Medulla oblongata (tissue), 1 donor: ENCODE results near the gene ZNF710.

Experiments used
- DNase-seq: peaks from one replicate; pipeline ENCODE4 v3.0.0-alpha.2; 2015; ENCODE audit errors: extremely low spot score

The ZNF710 gene

DNA sequence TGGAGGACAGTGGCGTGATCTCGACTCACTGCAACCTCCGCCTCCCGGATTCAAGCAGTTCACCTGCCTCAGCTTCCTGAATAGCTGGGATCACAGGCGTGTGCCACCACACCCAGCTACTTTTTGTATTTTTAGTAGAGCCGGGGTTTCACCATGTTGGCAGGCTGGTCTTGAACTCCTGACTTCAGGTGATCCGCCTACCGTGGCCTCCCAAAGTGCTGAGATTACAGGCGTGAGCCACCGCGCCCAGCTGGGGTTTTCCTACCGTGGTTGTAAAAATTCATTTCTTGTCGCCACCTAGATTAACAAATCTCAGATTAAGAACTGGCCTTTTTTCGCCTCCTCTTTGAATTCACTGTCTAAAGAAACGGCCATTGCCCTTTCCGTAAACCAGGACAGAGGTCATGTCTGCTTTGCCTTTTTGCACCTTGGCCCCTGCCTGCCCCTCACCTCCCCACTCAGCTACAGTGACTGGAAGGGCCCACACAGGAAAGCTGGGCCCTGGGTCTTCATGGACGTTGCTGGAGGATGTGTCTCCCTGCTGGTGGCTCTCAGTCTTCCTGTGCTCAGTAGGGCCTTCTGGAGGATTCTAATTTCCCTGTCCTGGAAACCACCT lies 17.2 kb downstream of the ZNF710 start:
- DNase-seq = no peak

DNA sequence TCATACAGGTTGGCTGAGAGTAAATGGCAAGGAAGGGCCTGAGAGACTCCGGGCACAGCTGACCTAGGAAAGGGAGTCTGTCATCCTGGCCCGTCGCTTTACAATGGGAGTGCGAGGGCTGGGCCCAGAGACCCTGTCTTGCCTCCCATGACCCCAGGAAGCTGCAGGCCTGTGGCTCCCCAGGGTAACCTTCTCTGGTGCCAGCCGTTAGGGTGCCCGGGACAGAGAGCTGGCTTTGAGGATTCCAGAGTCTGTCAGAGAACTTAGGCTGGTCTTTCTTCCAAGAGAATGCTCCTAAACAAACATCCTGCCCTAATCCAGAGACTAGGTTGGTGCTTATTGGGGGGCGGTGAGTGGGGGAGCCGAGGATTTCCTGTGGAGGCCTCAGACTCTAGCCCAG lies 18.5 kb downstream of the ZNF710 start:
- no peak for DNase-seq

DNA sequence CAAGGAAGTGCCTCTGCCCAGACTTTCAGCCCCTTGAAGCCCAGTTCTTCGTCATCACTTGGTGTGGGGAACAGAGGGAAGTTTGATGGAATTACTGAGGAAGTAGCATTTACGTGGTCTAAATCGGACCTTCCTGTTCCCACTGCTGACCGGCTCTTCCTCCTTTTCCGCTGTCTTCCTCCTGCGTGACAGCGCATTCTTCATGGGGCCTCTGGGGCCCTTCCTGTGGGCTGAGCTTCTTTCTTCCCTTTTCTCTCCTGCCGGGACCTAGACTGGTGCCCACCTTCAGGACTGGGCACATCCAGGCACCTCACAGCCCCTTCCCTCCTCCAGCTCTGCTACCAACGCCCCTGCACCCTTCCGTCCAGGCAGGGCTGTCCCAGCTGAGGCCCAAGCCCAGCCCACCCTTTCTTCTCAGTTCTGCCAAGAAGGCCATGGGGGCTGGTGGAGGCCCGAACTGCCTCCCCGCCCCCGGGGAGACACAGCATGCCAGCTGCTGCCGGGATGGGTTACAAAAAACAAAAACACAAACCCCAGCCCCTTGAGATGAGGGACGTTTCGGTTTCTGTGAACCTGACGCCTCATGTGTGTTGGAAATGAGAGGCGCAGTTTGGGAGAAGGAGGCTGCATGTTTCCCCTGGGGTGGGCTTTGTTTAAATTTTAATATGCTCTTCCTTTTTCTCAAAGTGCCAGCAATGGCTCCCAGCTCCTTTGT lies 19.1 kb downstream of the ZNF710 start:
- peak; percentile 80 for DNase-seq

DNA sequence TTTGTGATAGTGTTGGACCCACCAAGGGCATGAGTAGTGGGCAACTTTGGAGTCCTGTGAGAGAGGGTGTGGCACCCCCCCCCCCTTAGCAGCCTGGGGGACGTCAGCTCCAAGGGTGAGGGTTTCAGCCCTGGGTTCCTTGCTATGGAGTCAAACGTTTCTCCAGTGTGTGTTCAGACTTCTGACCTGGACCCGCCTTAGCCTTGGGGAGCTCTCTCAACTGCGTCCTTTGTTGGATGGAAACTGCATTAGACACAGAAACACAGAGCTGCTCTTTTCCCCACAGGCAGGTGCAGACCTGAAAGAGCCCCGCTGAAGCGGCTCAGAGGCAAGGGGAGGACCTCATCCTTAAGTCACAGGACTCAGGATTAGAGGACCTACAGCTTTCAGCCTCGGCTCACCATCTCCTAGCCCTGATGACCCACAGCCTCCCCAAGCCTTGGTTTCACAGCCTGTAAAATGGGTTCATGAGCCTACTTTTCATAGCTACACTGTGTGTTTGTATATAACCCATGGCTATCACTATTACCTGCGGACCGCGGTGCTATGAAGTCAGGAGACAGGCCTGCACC lies 19.9 kb downstream of the ZNF710 start:
- DNase-seq = no peak

DNA sequence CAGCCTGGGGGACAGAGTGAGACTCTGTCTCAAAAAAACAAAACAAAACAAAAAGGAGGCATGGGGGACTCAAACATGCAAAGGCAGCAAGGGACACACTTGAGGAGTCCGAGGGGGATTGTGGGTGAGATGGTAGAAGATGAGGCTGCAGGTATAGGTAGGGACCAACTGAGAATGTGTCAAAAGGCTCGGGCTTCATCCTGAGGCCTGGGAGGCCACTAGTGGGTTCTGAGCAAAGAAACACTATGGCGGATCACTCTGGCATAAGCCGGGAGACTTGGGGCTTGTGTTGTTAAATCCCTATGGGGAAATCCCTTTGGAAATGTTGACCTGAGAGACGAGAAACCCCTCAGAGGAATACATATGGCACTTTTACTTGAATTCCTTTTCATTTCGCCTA lies 21.2 kb downstream of the ZNF710 start:
- DNase-seq = no peak

DNA sequence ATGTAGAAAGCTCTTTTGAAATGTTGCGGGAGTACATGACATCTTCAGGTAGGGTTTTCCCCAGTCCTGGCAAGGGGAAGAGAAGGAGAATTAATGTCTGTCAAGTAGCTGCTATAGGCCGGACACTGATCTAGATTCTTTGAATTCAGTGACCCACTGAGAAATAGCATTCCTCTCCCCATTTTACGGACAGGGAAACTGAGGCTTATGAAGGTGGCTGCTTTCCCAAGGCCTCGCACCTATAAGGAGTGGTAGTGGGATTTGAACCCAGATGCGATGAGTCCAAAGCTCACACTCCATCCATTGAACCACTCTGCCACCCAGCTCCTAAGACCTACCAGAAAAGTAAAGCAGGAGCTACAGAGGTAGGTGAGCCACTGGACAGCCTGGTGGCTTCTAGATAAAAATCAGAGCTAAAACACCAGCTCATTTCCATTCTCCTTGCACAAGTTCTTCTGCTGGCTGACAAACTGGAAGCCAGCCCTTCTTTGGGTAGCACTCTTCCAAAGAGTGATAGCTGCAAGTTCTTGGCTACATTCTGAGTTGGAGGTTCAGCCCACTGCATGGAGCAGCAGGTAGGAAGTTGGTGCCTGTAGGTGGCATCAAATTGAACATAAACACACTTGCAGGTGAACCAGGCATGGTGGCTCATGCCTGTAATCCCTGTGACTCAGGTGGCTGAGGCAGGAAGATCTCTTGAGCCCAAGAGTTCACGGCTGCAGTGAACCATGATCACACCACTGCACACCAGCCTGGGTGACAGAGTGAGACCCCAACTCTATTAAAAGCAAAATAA lies 22.0 kb downstream of the ZNF710 start:
- no peak for DNase-seq

- no peak for DNase-seq
These were observed 23.3 kb downstream of the ZNF710 start for GRCh38 chr15:90024406-90024805.

DNA sequence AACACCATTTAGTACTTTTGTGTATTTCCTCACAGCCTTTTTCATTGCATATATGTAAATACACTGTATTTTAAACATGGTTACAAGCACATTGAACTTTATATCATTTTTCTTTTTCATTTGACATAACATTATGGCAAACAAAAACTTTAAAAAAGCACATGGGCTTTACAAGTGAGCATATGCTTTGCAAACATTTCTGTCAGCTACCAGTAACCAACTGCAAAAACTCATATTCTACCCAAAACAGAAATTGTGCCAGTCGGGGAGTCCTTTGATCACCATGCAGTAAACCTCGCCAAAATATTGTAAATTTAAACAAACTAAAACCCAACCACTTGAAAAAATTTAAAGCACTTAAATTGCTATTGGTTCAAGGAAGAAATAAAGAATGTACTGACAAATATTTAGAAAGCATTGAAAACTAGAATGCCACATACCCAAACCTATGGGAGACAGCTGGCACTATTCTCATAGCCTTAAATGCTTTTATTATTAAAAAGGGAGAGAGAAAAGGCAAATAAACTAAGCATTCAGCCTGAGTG lies 24.4 kb downstream of the ZNF710 start:
- no peak for DNase-seq

GRCh38 chr15:90028376-90028944 lies 27.3 kb downstream of the ZNF710 start:
- no peak for DNase-seq

DNA sequence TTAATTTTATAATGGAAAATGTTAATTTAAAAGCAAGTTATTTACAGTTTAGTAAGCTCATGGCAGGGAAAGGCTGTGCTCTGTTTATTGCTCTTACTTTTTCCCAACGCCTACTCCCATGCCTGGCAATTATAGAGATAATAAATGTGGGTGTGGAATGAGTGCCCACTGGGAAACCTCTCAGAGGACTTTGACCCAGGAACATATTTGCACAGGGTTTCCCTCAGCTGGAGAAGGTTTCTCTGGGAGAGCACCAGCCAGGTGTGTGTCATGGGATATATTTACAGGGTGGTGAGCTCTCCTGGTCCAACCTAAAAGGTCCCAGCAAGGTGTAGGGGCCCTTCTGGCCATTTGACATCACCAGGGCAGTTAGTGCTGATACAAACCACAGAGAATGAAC lies 27.9 kb downstream of the ZNF710 start:
- no peak for DNase-seq

DNA sequence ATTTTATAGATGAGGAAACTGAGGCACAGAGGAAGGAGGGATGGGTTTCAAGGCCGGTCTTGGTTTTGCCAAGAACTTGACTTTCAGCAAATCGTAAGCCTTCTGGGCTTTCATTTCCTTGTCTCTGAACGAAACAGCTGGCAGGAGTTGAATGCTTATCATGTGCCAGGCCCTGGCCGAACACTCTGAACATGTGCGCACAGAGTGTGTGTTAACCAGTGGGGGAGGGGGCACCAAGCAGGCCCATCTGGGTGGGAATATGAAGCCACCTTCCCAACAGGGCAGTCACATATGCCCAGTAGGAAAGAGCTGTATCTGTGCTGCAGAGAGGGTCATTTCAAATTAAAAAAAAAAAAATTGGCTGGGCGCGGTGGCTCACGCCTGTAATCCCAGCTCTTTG lies 29.3 kb downstream of the ZNF710 start:
- DNase-seq = peak; percentile 41

DNA sequence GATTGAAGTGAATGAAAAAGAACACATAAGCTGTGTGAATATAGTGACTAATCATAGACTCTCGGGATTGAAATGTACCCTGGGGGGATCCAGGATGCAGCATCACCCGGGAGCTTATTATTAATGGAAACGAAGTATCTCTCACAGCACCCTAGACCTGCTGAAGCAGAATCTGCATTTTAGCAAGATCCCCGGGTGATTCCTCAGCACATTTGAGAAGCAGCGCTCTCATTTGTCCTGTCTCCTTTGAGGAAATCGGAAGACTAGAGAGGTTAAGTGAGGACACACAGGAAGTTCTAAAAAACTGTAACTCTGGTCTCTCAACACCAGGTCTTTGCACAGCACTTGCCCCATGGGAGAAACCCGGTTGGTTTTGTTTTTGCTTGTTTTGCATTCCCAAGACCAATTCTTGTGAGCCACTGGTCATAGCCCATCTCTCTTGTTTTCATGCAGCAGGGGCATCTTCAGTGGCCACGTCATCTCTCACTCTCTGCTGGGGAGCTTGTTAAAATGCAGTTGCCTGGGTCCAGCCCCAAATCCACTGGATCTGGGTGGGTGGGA lies 30.2 kb downstream of the ZNF710 start:
- peak; percentile 62 for DNase-seq

DNA sequence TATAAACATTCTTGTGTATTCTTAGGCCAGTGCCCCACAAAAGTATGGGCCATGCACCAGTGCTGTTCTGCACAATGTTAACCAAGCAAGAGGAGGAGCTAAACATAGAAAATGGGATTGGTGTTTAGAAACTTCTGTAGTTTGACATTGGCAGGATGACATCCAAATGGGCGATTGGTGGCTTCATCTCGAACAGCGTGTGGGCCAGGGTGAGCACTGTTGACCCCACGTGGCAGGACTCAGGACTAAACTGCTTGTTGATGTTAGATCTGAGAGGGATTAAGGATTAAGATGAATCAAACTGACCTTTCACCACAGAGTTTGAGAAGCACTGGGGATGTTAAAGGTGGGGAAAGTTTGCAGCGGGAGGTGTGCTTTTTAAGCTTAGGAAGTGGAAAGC lies 31.9 kb downstream of the ZNF710 start:
- DNase-seq = no peak

GRCh38 chr15:90033448-90033847 lies 32.3 kb downstream of the ZNF710 start:
- no peak for DNase-seq

DNA sequence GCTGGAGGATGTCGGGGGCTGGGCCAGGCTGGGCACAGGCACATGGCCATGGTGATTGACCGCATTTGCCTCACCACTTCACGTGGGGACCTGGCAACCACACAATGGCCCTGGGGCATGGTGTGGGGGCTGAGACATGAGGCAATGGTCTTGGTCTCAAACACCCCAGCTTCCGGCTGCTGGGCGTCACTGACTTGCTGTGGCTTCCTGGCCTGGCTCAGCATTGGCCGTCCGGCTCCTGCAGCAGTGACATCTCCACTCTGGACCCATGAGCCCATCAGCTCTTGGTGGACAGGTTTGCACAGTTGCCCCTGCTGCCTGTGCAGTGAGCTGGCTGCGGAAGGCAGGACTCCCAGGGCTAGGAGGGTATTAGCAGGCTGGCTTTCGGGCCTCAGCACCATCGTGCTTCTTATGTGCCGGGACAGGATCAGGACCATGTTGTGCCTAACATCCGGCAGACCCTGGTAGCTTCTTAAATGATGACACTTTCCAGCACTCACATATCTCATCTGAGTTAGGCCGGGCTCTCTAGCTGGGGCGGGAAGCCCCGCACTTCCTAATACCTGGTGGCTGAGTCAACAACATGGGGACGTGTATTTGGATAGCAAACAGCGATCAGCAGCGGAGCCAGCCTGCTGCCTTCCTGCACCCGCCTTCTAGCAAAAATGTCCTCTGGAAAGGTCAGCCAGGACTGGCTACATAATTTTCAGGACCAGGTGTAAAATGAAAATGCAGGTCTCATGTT lies 34.1 kb downstream of the ZNF710 start:
- peak; percentile 78 for DNase-seq

DNA sequence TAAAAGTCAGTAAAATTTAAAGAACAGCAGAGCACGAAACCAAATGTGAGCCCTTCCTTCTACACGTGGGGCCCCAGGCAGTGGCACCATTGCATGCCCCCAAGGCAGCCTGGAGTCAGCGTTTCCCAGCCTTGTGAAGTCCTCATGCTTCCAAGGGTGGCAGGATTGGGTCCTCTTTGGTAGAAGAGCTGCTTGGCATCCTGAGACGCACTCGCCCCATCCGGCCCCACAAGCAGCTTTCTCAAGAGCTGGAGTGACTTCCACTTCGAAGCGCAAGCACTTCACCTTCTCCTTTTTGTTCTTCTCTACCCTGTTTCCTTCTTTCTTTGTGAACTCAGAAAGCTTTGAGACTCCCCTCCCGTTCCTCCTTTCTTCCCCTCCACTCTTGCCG lies 34.7 kb downstream of the ZNF710 start:
- DNase-seq = peak; percentile 65

DNA sequence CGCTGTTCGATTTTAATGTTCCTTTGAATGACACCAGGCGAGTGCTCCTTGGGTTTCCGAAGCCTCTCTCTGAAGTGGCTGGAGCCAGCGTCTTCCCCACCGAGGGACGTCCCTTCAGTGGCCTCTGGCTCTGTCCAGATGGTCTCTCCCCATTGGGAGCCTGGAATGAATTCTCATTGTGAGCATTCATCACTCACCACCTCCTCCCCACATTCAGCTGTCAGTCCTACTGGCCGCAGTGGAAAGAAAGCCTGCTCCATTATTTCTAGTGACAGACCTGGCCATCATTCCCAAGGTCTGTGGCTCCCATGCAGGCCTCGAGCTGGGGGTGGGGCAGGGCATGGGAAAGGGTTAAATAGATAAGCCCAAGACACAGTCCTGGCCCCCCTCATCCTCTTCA lies 35.2 kb downstream of the ZNF710 start:
- DNase-seq = no peak

DNA sequence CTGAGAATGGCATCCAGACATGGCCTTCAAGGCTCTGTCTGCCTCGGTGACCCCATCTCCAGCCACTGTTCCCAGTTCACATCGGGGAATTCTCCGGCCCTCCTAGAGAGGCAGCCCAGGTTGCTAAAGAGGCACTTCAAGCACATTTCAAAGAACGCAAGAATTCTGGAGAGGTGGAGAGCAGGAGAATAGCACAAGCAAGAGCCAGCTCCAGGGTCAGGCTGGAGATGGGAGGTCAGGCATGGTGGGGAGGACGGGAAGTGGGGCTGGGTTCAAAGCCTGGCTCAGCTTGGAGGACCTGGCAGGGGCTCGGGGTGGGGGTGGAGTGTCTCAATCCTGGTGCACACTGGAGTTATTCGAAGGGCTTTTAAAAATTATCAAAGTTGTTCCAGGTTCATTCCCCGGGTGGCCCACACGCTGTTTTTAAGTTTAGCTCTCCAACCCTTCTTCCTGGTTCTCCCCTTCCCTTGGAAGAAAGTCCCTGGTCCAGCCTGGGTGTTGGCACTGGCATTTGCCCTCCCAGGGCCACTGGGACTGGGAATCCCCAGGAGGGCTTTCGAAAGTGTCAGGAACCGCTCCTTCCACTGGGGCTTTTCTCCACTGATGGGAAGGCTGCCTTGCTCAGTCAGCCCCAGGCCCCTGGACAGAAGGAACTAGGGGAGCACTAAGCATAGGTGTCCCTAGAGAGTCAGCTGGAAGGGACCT lies 35.8 kb downstream of the ZNF710 start:
- no peak for DNase-seq

- no peak for DNase-seq
These were observed 36.4 kb downstream of the ZNF710 start for GRCh38 chr15:90037511-90037860.

DNA sequence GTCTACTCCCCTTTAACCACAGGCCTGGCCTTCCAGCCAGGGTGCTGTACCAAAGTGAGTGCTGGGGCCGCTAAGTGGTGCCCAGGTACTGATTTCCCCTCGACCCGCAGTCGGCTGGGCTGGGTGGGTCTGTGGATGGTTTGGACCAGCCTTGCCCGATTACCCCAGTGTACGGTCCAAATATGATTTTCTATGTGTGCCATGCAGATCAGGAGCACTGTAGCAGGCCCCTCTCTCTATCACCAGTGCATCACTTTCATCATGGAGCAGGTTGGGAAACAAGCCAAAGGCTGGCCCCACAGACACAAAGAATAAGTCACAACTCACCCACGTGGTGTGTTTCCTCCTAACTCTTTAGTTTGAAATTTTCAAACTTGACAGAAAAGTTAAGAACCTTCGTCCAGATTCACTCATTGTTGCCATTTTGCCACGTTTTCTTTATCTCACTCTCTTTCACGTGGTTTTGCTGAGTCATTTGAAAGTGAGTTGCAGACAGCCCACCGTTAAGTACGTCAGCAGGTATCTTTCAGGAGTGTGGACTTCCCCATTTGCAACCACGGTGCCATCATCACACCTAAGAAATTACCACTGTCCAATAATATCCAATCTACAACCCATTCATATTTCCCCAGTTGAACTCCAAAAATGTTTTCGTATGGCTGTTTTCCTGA lies 37.0 kb downstream of the ZNF710 start:
- DNase-seq = peak; percentile 33
